H9 (cell line): ENCODE measurements around the gene NIN. TPM values are rescaled to one million over a fixed set of nuclear protein-coding genes. Genes with fewer than 3 reads are reported as not detected.

Source experiments
- DNase-seq: peaks from one replicate; pipeline ENCODE4 v3.0.0-alpha.2; 2017
- H2AFZ ChIP-seq: one replicate; pipeline ENCODE4 v1.6.1; 2013; ENCODE audit warnings: mild to moderate bottlenecking, low read length, control low read depth, moderate library complexity
- H2AK5ac ChIP-seq: 2 replicates; pipeline ENCODE4 v1.6.1; 2013; ENCODE audit warnings: low read length, control low read depth, mixed read lengths; ENCODE audit not compliant: insufficient read length
- H2BK120ac ChIP-seq: one replicate; pipeline ENCODE4 v1.6.1; 2013; ENCODE audit warnings: low read depth, mild to moderate bottlenecking, low read length, control low read depth, inconsistent platforms; ENCODE audit not compliant: poor library complexity, severe bottlenecking
- H2BK12ac ChIP-seq: 2 replicates; pipeline ENCODE4 v1.6.1; 2013; ENCODE audit warnings: low read length, control low read depth, mixed read lengths, low read depth; ENCODE audit not compliant: insufficient read length
- H2BK15ac ChIP-seq: 2 replicates; pipeline ENCODE4 v1.6.1; 2013; ENCODE audit warnings: low read depth, low read length, control low read depth
- H2BK20ac ChIP-seq: one replicate; pipeline ENCODE4 v1.6.1; 2013; ENCODE audit warnings: low read depth, mild to moderate bottlenecking, low read length, control low read depth, inconsistent platforms; ENCODE audit not compliant: poor library complexity, severe bottlenecking
- H2BK5ac ChIP-seq: 2 replicates; pipeline ENCODE4 v1.6.1; 2013; ENCODE audit warnings: low read length, control low read depth, mixed read lengths; ENCODE audit not compliant: insufficient read length
- H3K14ac ChIP-seq: 2 replicates; pipeline ENCODE4 v1.6.1; 2013; ENCODE audit warnings: low read length, control low read depth; ENCODE audit not compliant: insufficient read depth
- H3K18ac ChIP-seq: 2 replicates; pipeline ENCODE4 v1.6.1; 2013; ENCODE audit warnings: low read depth, mild to moderate bottlenecking, mixed read lengths, low read length, control low read depth; ENCODE audit not compliant: insufficient read length
- H3K23ac ChIP-seq: 2 replicates; pipeline ENCODE4 v1.6.1; 2013; ENCODE audit warnings: low read length, control low read depth, mixed read lengths, low read depth; ENCODE audit not compliant: insufficient read length
- H3K23me2 ChIP-seq: 2 replicates; pipeline ENCODE4 v1.6.1; 2013; ENCODE audit warnings: low read depth, mild to moderate bottlenecking, mixed read lengths, low read length, control low read depth; ENCODE audit not compliant: insufficient read length, poor library complexity, severe bottlenecking
- H3K27ac ChIP-seq: 2 replicates; pipeline ENCODE4 v1.5.1; 2013; ENCODE audit warnings: low read length, control low read depth, mixed read lengths, low read depth; ENCODE audit not compliant: insufficient read length
- H3K27me3 ChIP-seq: 2 replicates; pipeline ENCODE4 v1.6.1; 2013; ENCODE audit warnings: low read length, control low read depth, inconsistent platforms; ENCODE audit not compliant: insufficient read depth
- H3K4ac ChIP-seq: 2 replicates; pipeline ENCODE4 v1.6.1; 2013; ENCODE audit warnings: low read depth, mild to moderate bottlenecking, control low read depth, inconsistent platforms, low read length, moderate library complexity
- H3K4me1 ChIP-seq: 2 replicates; pipeline ENCODE4 v1.6.1; 2013; ENCODE audit warnings: low read length, control low read depth, inconsistent platforms; ENCODE audit not compliant: insufficient read depth
- H3K4me2 ChIP-seq: 2 replicates; pipeline ENCODE4 v1.6.1; 2013; ENCODE audit warnings: low read length, control low read depth, mixed read lengths; ENCODE audit not compliant: insufficient read length, insufficient read depth
- H3K56ac ChIP-seq: 2 replicates; pipeline ENCODE4 v1.6.1; 2013; ENCODE audit warnings: low read depth, mild to moderate bottlenecking, mixed read lengths, low read length, control low read depth; ENCODE audit not compliant: insufficient read length
- H3K79me1 ChIP-seq: 2 replicates; pipeline ENCODE4 v1.6.1; 2013; ENCODE audit warnings: low read depth, mild to moderate bottlenecking, moderate library complexity, low read length, control low read depth, inconsistent platforms; ENCODE audit not compliant: insufficient read depth, poor library complexity, severe bottlenecking
- H3K79me2 ChIP-seq: 2 replicates; pipeline ENCODE4 v1.6.1; 2013; ENCODE audit warnings: low read length, control low read depth, inconsistent platforms; ENCODE audit not compliant: insufficient read depth
- H3K9ac ChIP-seq: 2 replicates; pipeline ENCODE4 v1.6.1; 2013; ENCODE audit warnings: low read length, control low read depth, mixed read lengths; ENCODE audit not compliant: insufficient read length; ENCODE audit errors: extremely low read depth
- H3K9me3 ChIP-seq: one replicate; pipeline ENCODE4 v1.6.1; 2013; ENCODE audit warnings: low read depth, low read length, inconsistent platforms; ENCODE audit not compliant: control insufficient read depth
- H3T11ph ChIP-seq: one replicate; pipeline ENCODE4 v1.6.1; 2013; ENCODE audit warnings: mild to moderate bottlenecking, low read length, control low read depth, inconsistent platforms
- H4K20me1 ChIP-seq: one replicate; pipeline ENCODE4 v1.6.1; 2013; ENCODE audit not compliant: control insufficient read depth, insufficient read length, insufficient read depth
- H4K5ac ChIP-seq: 2 replicates; pipeline ENCODE4 v1.6.1; 2013; ENCODE audit warnings: low read depth, mild to moderate bottlenecking, mixed read lengths, low read length, control low read depth; ENCODE audit not compliant: insufficient read length
- H4K8ac ChIP-seq: replicated peaks from 2 replicates; pipeline ENCODE4 v1.6.1; 2013; ENCODE audit warnings: low read length, control low read depth, mixed read lengths, low read depth; ENCODE audit not compliant: insufficient read length
- H4K91ac ChIP-seq: 2 replicates; pipeline ENCODE4 v1.6.1; 2013; ENCODE audit warnings: low read depth, mild to moderate bottlenecking, moderate library complexity, mixed read lengths, low read length, control low read depth; ENCODE audit not compliant: insufficient read length
- H3K27ac Mint-ChIP-seq, 3 experiments: 2 replicates in 2 of 3; 3 replicates in 1 of 3; pipeline ENCODE4 v1.8.0; 2020 to 2021; ENCODE audit warnings: mixed read lengths in 3 of 3, mild to moderate bottlenecking in 1 of 3, moderate library complexity in 1 of 3
- H3K27me3 Mint-ChIP-seq: 2 replicates; pipeline ENCODE4 v1.8.0; 2021; ENCODE audit warnings: low read depth, mild to moderate bottlenecking, moderate library complexity, mixed read lengths
- H3K36me3 Mint-ChIP-seq, 3 experiments: 2 replicates in 2 of 3; 3 replicates in 1 of 3; pipeline ENCODE4 v1.8.0; 2020 to 2021; ENCODE audit warnings: low read depth in 3 of 3, mixed read lengths in 3 of 3; ENCODE audit not compliant: insufficient read depth in 1 of 3
- H3K4me1 Mint-ChIP-seq, 2 experiments: 2 replicates each; pipeline ENCODE4 v1.8.0; 2020; ENCODE audit warnings: mixed read lengths in 2 of 2
- H3K4me3 Mint-ChIP-seq, 2 experiments: 2 replicates in 1 of 2; 3 replicates in 1 of 2; pipeline ENCODE4 v1.8.0; 2020 to 2021; ENCODE audit warnings: mild to moderate bottlenecking in 2 of 2, mixed read lengths in 2 of 2, moderate library complexity in 1 of 2
- H3K9me3 Mint-ChIP-seq, 2 experiments: 2 replicates in 1 of 2; 3 replicates in 1 of 2; pipeline ENCODE4 v1.8.0; 2020; ENCODE audit warnings: mild to moderate bottlenecking in 2 of 2, mixed read lengths in 2 of 2, moderate library complexity in 1 of 2
- CTCF ChIP-seq: fragments of 200-600 bp; sonication (generic); conservative IDR thresholded peaks from 3 replicates; pipeline ENCODE4 v1.8.0; 2021; ENCODE audit warnings: antibody characterized with exemption, mild to moderate bottlenecking
- WGBS: extraction: QIAGEN DNeasy Blood & Tissue Kit; methylation state at CpG from one replicate; pipeline ENCODE4 v1.1.7; 2013; ENCODE audit warnings: missing lambda C conversion rate, low lambda C conversion rate, mixed read lengths; ENCODE audit not compliant: insufficient read length; ENCODE audit errors: extremely low coverage; 5-methylcytosine and 5-hydroxymethylcytosine counted together
- total RNA-seq: library from RNA; stranded (reverse); gene quantifications from 2 replicates; pipeline ENCODE4 v1.2.1, GENCODE V29; 2021

The NIN gene
- total RNA-seq, 1 experiment from 2014 or later: 18.4 TPM

GRCh38 chr14:50728836-50729235, 102.1 kb downstream of the NIN start:
- peaks cover 27 to 34% (median 33%) of the 10 kb centered on the region in 3 experiments for H3K36me3 Mint-ChIP-seq
- no peak overlapping the region for H3K23ac ChIP-seq
- H3K27ac ChIP-seq: no peak overlapping the region
- no peaks in the 10 kb centered on the region for H3K27me3 ChIP-seq
- DNase-seq: no peak
- H2BK15ac ChIP-seq: no peak overlapping the region
- H3K79me2 ChIP-seq: no peaks in the 10 kb centered on the region
- no peak overlapping the region for H3T11ph ChIP-seq
- H2BK120ac ChIP-seq: no peak overlapping the region
- no peak overlapping the region for H2BK5ac ChIP-seq
- no peak overlapping the region for H3K4me3 Mint-ChIP-seq
- no peaks in the 10 kb centered on the region for H3K79me1 ChIP-seq
- H3K18ac ChIP-seq: no peak overlapping the region
- H3K4me1 ChIP-seq: no peaks in the 10 kb centered on the region
- H3K9me3 Mint-ChIP-seq: peaks cover 0 to 4% of the 10 kb centered on the region in 2 experiments; a peak in 3 of 5 replicates
- no peaks in the 10 kb centered on the region for H3K23me2 ChIP-seq
- H3K4ac ChIP-seq: no peak overlapping the region
- H3K4me2 ChIP-seq: no peak overlapping the region
- H3K4me1 Mint-ChIP-seq: 0 out of 4 replicates have a peak, but pooled peaks cover 0 to 3% of the 10 kb centered on the region in 2 experiments
- H2AFZ ChIP-seq: no peak overlapping the region
- no peak for TF ChIP-seq CTCF
- H2BK12ac ChIP-seq: no peak overlapping the region
- H3K14ac ChIP-seq: no peak overlapping the region
- no peak overlapping the region for H4K91ac ChIP-seq
- H3K9me3 ChIP-seq: no peaks in the 10 kb centered on the region
- no peak overlapping the region for H3K27ac Mint-ChIP-seq
- H4K20me1 ChIP-seq: no peaks in the 10 kb centered on the region
- H3K9ac ChIP-seq: no peak overlapping the region
- H3K27me3 Mint-ChIP-seq: no peaks in the 10 kb centered on the region
- no peak overlapping the region for H4K8ac ChIP-seq
- no peak overlapping the region for H4K5ac ChIP-seq
- no peak overlapping the region for H3K56ac ChIP-seq
- no peak overlapping the region for H2BK20ac ChIP-seq
- no CpG with 5 or more reads among the region's 6 CpGs for WGBS
- H2AK5ac ChIP-seq: no peak overlapping the region
